Activated T-cell treated with anti-CD3 and anti-CD28 coated beads, Interleukin-2, amount 50 U/mL, for 4 hours (primary cell): ENCODE data around the gene TULP4. TPM values are rescaled to one million over a fixed set of nuclear protein-coding genes. Genes with fewer than 3 reads are reported as not detected.
"Not testable (repeated sequence)": the region's sequence is repeated elsewhere in the genome, so short reads cannot be mapped to it uniquely, and the experiment has no call there.

Experiments
- ATAC-seq, 2 donors: fragments of 200-7000 bp; cut with Tn5 transposase; one replicate each; pipeline ENCODE4 v1.10.0; 2021
- DNase-seq: peaks from one replicate; pipeline ENCODE4 v3.0.0-alpha.2; 2020
- H3K27me3 Mint-ChIP-seq: one replicate; pipeline ENCODE4 v1.8.0; 2021; ENCODE audit warnings: low read depth, mixed read lengths
- H3K36me3 Mint-ChIP-seq: one replicate; pipeline ENCODE4 v1.8.0; 2022; ENCODE audit warnings: mixed read lengths; ENCODE audit not compliant: insufficient read depth
- H3K4me1 Mint-ChIP-seq: one replicate; pipeline ENCODE4 v1.8.0; 2021; ENCODE audit warnings: low read depth, mixed read lengths
- H3K4me3 Mint-ChIP-seq: one replicate; pipeline ENCODE4 v1.8.0; 2021; ENCODE audit warnings: mild to moderate bottlenecking, moderate library complexity, mixed read lengths
- H3K9me3 Mint-ChIP-seq: one replicate; pipeline ENCODE4 v1.8.0; 2021; ENCODE audit warnings: mixed read lengths
- total RNA-seq, 3 donors: library from RNA; stranded (reverse); gene quantifications; one replicate each; pipeline ENCODE4 v1.2.1, GENCODE V29; 2021

Gene TULP4
- total RNA-seq, 3 donors from 2014 or later: 23.4 to 24.8 (median 23.9) TPM

DNA sequence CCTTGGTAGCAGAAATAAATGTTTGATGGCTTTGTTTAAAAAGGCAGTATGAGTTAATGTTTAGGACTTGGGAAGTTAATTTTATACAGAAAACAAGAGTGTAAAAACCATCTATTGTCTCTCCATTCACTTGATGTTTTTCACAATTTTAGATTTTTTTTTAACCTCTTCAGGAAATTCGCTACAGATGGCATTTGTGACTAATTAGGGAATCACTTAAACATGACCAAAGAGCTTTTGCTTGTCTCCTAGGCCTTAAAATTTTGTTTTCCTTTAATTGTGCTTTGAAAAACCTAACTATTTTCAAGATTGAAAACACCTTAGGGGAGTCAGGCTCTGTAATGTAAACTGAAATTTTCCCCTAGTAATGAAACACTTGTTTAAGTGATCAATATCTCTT lies 17.3 kb downstream of the TULP4 start:
- DNase-seq: no peak
- Mint-ChIP-seq H3K9me3 (peaks cover 7% of the 10 kb centered on the region), H3K4me1 (peaks cover 31% of the 10 kb centered on the region), H3K27me3 (no peaks in the 10 kb centered on the region), H3K4me3 (no peak overlapping the region), H3K36me3 (peaks cover 21% of the 10 kb centered on the region)
- ATAC-seq: no peak

DNA sequence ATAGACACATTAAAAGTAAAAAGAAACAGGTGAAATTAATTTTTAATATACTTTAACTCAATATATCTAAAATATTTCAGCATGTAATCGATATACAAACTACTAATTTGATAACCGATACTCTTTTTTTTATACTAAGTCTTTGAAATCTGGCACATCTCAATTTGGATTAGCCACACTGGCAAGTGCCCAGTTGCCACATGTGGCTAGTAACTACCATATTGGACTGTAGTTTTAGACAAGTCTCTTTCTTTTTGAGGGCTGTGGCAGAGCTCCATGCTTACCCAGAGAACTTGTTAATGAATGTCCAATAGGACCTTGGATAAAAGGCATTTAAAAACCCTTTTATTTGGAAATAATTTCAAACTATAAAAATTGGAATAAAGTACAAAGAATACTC lies 17.8 kb downstream of the TULP4 start:
- ATAC-seq: no peak
- H3K27me3 Mint-ChIP-seq: no peaks in the 10 kb centered on the region
- peaks cover 7% of the 10 kb centered on the region for H3K9me3 Mint-ChIP-seq

DNA sequence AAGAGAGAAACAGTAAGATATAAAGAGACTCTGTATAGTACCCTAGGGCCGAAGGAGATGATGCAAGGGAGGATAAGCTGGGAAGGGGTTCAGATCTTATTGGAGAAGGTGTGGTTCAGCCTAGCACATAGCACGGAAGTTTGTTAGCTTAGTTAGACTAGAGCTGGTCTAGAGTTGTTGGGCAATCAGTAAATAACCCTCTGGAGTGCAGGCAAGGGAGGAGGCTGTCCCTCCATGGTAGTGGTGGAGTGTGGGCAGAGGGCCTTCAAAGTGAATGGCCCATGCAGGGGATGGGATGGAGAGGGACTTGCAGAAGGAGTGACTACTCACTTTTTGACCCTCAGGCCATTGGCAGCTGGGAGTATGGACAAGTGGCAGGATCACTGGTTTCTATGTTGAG lies 20.0 kb downstream of the TULP4 start:
- no peaks in the 10 kb centered on the region for H3K27me3 Mint-ChIP-seq
- peaks cover 25% of the 10 kb centered on the region for H3K4me1 Mint-ChIP-seq
- no peak overlapping the region for H3K4me3 Mint-ChIP-seq
- DNase-seq (no peak), ATAC-seq (no peak)
- H3K9me3 Mint-ChIP-seq: peaks cover 7% of the 10 kb centered on the region
- H3K36me3 Mint-ChIP-seq: peaks cover 23% of the 10 kb centered on the region

More for the DNA sequence above, 17.8 kb downstream of the TULP4 start:
- Mint-ChIP-seq H3K4me3 (no peak overlapping the region), H3K36me3 (peaks cover 19% of the 10 kb centered on the region), H3K4me1 (peaks cover 29% of the 10 kb centered on the region)
- no peak for DNase-seq

DNA sequence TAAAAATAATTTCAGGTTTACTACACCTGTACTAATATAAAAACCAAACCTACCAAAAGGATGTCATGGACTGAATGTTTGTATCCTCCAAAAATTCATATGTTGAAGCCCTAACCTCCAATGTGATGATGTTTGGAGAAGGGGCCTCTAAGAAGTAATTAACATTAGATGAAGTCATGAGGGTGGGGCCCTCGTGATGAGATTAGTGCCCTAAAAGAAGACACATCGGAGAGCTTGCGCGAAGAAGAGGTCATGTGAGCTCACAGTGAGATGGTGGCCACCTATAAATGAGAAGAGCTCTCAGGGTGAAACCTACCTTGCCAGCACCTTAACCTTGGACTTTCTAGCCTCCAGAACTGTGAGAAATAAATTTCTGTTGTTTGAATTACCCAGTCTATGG lies 20.8 kb downstream of the TULP4 start:
- H3K36me3 Mint-ChIP-seq: peaks cover 24% of the 10 kb centered on the region
- no peak overlapping the region for H3K4me3 Mint-ChIP-seq
- no peak for ATAC-seq
- peaks cover 7% of the 10 kb centered on the region for H3K9me3 Mint-ChIP-seq
- no peak for DNase-seq
- H3K4me1 Mint-ChIP-seq: peaks cover 19% of the 10 kb centered on the region
- no peaks in the 10 kb centered on the region for H3K27me3 Mint-ChIP-seq

DNA sequence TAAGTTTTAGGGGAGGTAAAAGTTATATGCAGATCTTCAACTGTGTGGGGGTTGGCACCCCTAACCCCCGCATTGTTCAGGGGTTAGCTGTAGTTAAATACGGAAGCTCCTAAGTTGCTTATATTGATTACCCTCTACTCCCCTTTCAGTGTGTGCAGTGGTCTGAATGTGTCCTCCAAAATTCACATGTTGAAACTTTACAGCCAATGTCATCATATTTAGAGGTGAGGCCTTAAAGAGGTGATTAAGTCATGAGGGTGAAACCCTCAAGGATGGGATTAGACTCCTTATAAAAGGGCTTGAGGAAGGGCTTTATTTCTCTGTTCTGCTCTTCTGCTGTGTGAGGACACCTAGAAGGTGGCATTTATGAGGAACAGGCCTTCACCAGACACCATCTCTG lies 22.3 kb downstream of the TULP4 start:
- no peak for DNase-seq
- H3K36me3 Mint-ChIP-seq: peaks cover 27% of the 10 kb centered on the region
- peaks cover 7% of the 10 kb centered on the region for H3K9me3 Mint-ChIP-seq
- no peak for ATAC-seq
- H3K27me3 Mint-ChIP-seq: no peaks in the 10 kb centered on the region
- H3K4me1 Mint-ChIP-seq: peaks cover 8% of the 10 kb centered on the region
- H3K4me3 Mint-ChIP-seq: no peak overlapping the region

DNA sequence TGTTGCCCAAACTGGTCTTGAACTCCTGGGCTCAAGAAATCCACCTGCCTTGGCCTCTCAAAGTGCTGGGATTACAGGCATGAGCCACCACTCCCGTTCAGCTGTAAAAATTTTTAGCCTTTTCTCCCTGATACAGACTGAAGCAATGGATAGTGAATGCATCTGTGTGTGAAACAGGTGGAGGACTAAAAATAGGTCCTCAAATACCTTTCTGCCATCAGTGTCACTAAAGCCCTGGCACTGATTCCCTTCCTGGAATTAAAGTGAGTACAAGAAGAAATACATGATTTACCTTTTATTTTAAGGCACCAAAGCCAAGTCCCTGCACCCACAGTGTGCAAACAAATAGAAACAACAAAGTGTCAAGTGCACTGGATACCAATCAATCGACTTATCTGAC lies 25.1 kb downstream of the TULP4 start:
- H3K9me3 Mint-ChIP-seq: peaks cover 4% of the 10 kb centered on the region
- no peak overlapping the region for H3K4me3 Mint-ChIP-seq
- H3K4me1 Mint-ChIP-seq: peaks cover 8% of the 10 kb centered on the region
- no peaks in the 10 kb centered on the region for H3K27me3 Mint-ChIP-seq
- peaks cover 24% of the 10 kb centered on the region for H3K36me3 Mint-ChIP-seq
- DNase-seq (no peak), ATAC-seq (no peak)

DNA sequence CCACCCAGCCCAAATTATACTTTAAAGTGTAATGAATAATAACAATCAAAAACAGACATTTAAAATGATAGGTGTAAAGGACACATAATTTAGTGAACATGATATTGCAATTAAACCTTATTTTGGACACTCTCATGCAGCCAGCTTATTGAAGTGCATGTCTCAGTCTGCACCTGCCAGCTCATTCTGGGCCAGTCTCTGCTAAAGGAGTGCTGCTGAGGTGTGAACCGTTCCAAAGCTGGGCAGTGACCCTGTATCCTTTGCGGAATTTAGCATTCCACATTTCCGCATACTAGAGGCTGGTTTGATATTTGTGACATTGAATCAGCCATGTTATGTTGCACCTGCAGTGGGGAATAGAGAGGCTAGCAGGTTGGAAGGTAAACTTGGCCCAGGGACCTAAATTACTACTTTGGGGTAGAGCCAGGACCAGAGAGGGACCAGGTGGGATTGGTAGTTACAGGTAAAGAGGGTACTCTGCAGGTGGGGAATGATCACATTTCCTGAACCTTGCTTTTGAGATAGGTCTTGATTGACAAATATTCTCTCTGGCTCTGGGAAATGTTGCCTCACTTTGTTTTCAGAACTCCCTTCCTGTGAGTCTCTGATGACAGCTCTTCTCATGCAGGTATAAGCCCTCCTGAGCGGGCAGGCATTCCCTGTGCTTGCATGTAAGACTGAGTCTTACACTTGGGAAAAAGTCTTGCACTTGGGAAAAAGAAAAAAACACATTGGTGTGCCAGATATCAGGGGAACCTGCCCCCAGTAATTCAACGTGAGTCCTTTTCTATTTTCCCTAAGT lies 26.2 kb downstream of the TULP4 start:
- Mint-ChIP-seq H3K27me3 (no peaks in the 10 kb centered on the region), H3K36me3 (peaks cover 24% of the 10 kb centered on the region), H3K9me3 (no peaks in the 10 kb centered on the region), H3K4me1 (peaks cover 9% of the 10 kb centered on the region), H3K4me3 (no peak overlapping the region)
- no peak for DNase-seq
- no peak for ATAC-seq

DNA sequence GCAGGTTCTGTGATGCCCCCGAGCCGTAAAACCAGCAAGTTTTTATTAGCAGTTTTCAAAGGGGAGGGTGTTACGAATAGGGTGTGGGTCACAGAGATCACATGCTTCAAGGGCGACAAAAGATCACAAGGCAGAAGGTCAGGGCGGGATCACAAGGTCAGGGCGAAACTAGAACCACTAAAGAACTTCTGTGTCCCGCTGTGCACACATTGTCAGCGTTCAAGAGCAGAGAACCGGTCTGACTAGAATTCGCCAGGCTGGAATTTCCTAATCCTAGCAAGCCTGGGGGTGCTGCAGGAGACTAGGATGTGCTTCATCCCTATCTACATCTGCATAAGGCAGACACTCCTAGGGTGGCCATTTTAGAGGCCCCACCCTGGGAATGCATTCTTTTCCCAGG lies 26.9 kb downstream of the TULP4 start:
- H3K36me3 Mint-ChIP-seq: peaks cover 26% of the 10 kb centered on the region
- not testable (repeated sequence) for H3K4me3 Mint-ChIP-seq, H3K4me1 Mint-ChIP-seq, H3K9me3 Mint-ChIP-seq, ATAC-seq, DNase-seq, H3K27me3 Mint-ChIP-seq

DNA sequence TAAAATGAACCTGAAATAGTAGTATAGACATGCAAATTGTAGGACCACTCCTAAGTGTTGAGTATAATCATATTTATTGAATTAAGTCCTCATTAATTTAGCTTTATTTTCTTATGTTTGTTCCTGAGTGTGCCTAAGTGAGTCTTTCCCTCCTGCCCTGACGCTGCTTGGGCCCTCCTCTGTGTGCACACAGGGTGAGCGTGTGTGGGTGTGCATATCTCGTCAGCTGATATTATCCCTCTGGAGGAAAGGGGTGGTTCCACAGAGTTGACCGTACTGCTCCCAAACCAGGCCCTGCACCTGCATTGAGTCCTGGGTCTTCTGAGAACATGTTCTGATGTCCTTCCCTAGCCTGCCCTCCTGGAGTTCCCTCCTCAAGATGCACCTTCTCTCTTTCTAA lies 28.0 kb downstream of the TULP4 start:
- Mint-ChIP-seq H3K4me1 (peaks cover 15% of the 10 kb centered on the region), H3K9me3 (peaks cover 6% of the 10 kb centered on the region), H3K4me3 (no peak overlapping the region), H3K36me3 (peaks cover 35% of the 10 kb centered on the region), H3K27me3 (no peaks in the 10 kb centered on the region)
- ATAC-seq (no peak), DNase-seq (no peak)

DNA sequence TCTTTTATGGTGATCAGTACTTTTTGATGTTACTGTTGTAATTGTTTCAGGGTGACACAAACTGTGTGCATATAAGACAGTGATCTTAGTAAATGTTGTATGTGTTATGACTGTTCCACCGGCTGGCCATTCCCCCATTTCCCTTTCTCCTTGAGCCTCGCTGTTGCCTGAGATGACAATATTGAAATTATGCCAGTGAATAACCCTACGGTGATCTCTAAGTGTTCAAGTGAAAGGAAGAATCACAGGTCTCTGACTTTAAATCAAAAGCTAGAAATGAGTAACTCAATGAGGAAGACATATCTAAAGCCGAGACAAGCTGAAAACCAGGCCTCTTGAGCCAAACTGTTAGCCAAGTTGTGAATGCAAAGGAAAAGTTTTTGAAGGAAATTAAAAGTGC lies 32.3 kb downstream of the TULP4 start:
- Mint-ChIP-seq H3K4me3 (no peak overlapping the region), H3K36me3 (peaks cover 35% of the 10 kb centered on the region), H3K4me1 (peaks cover 9% of the 10 kb centered on the region), H3K27me3 (no peaks in the 10 kb centered on the region), H3K9me3 (peaks cover 6% of the 10 kb centered on the region)
- DNase-seq: no peak
- peak in 1 of 2 donors; percentile 25 for ATAC-seq

DNA sequence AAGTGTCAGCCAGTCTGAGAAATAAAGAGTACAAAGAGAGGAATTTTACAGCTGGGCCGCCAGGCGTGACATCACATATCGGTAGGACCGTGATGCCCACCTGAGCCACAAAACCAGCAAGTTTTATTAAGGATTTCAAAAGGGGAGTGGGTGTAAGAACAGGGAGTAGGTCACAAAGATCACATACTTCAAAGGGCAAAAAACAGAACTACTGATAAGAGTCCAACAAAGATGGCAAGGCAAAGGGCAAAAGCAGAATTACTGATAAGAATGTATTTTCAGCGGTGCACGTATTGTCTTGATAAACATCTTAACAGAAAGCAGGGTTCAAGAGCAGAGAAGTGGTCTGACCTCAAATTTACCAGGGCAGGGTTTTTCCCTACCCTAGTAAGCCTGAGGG lies 33.2 kb downstream of the TULP4 start:
- H3K4me3 Mint-ChIP-seq, H3K4me1 Mint-ChIP-seq, ATAC-seq, H3K9me3 Mint-ChIP-seq, DNase-seq, H3K27me3 Mint-ChIP-seq: not testable (repeated sequence)
- peaks cover 35% of the 10 kb centered on the region for H3K36me3 Mint-ChIP-seq

DNA sequence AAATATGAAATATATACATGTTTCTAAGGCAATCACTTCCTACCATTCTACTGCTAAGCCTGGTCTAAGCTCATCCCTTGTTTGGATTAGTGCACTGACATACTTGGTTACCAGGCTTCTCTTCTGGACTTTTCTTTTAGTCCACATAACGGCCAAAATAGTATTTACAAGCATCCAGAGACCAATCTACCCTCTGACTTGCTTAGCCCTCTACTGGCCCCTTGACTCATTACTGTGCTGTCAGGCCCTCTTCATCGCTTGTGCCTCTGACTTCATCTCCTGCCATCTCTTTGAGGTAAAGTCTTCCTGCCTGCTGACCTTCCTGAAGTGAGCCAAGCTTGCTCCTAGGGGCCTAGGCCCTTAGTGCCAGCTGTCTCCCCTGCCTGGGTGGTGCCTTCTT lies 35.1 kb downstream of the TULP4 start:
- no peak overlapping the region for H3K4me3 Mint-ChIP-seq
- DNase-seq: no peak
- H3K9me3 Mint-ChIP-seq: peaks cover 6% of the 10 kb centered on the region
- H3K27me3 Mint-ChIP-seq: no peaks in the 10 kb centered on the region
- peaks cover 9% of the 10 kb centered on the region for H3K4me1 Mint-ChIP-seq
- peaks cover 30% of the 10 kb centered on the region for H3K36me3 Mint-ChIP-seq
- no peak for ATAC-seq

DNA sequence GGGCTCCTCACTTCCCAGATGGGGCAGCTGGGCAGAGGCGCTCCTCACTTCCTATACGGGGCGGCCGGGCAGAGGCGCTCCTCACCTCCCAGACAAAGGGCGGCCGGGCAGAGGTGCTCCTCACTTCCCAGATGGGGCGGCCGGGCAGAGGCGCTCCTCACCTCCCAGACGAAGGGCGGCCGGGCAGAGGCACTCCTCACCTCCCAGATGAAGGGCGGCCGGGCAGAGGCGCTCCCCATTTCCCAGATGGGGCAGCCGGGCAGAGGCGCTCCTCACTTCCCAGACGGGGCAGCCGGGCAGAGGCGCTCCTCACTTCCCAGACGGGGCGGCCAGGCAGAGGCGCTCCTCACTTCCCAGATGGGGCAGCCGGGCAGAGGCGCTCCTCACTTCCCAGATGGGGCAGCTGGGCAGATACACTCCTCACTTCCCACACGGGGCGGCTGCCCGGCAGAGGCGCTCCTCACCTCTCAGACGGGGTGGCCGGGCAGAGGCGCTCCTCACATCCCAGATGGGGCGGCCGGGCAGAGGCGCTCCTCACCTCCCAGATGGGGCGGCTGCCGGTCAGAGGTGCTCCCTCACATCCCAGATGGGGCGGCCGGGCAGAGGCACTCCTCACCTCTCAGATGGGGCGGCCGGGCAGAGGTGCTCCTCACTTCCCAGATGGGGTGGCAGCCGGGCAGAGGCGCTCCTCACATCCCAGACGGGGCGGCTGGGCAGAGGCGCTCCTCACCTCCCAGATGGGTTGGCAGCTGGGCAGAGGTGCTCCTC lies 36.7 kb downstream of the TULP4 start:
- not testable (repeated sequence) for H3K9me3 Mint-ChIP-seq, H3K27me3 Mint-ChIP-seq, H3K4me1 Mint-ChIP-seq, DNase-seq, ATAC-seq, H3K4me3 Mint-ChIP-seq
- H3K36me3 Mint-ChIP-seq: peaks cover 25% of the 10 kb centered on the region

DNA sequence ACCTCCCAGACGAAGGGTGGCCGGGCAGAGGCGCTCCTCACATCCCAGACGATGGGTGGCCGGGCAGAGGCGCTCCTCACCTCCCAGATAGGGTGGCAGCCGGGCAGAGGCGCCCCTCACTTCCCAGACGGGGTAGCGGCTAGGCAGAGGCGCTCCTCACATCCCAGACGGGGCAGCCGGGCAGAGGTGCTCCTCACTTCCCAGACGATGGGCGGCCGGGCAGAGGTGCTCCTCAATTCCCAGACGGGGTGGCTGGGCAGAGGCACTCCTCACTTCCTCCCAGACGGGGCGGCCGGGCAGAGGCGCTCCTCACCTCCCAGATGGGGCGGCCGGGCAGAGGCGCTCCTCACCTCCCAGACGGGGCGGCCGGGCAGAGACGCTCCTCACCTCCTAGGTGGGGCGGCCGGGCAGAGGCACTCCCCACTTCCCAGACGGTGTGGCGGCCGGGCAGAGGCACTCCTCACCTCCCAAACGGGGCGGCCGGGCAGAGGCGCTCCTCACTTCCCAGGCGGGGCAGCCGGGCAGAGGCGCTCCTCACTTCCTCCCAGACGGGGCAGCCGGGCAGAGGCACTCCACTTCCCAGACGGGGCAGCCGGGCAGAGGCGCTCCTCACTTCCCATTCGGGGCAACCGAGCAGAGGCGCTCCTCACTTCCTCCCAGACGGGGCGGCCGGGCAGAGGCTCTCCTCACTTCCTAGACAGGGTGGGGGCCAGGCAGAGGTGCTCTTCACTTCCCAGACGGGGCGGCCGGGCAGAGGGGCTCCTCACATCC lies 37.4 kb downstream of the TULP4 start:
- H3K9me3 Mint-ChIP-seq, H3K4me3 Mint-ChIP-seq, DNase-seq, H3K4me1 Mint-ChIP-seq, H3K27me3 Mint-ChIP-seq, ATAC-seq: not testable (repeated sequence)
- peaks cover 18% of the 10 kb centered on the region for H3K36me3 Mint-ChIP-seq
